Chondrocyte (in vitro differentiated cells): Measurements from ENCODE around the gene OR2D3. TPM values are rescaled to one million over a fixed set of nuclear protein-coding genes. Genes with fewer than 3 reads are reported as not detected.
"Not testable (repeated sequence)": the region's sequence is repeated elsewhere in the genome, so short reads cannot be mapped to it uniquely, and the experiment has no call there.

Experiments
- DNase-seq: peaks from one replicate; pipeline ENCODE4 v3.0.0; 2021; ENCODE audit warnings: mixed read lengths, low spot score
- H3K27ac Mint-ChIP-seq: one replicate; pipeline ENCODE4 v1.8.0; 2021; ENCODE audit warnings: mild to moderate bottlenecking, moderate library complexity, mixed read lengths; ENCODE audit not compliant: unreplicated experiment
- H3K27me3 Mint-ChIP-seq: 2 replicates; pipeline ENCODE4 v1.8.0; 2021; ENCODE audit warnings: low read depth, mixed read lengths
- H3K36me3 Mint-ChIP-seq: 2 replicates; pipeline ENCODE4 v1.8.0; 2021; ENCODE audit warnings: low read depth, mixed read lengths
- H3K4me1 Mint-ChIP-seq: 2 replicates; pipeline ENCODE4 v1.8.0; 2021; ENCODE audit warnings: low read depth, mild to moderate bottlenecking, mixed read lengths
- H3K4me3 Mint-ChIP-seq: one replicate; pipeline ENCODE4 v1.8.0; 2021; ENCODE audit warnings: mild to moderate bottlenecking, moderate library complexity, mixed read lengths; ENCODE audit not compliant: unreplicated experiment
- H3K9me3 Mint-ChIP-seq: 2 replicates; pipeline ENCODE4 v1.8.0; 2021; ENCODE audit warnings: low read depth, mixed read lengths
- CTCF ChIP-seq: fragments of 200-600 bp; sonication (generic); IDR thresholded peaks from 2 replicates; pipeline ENCODE4 v1.5.0; 2021; ENCODE audit warnings: antibody characterized with exemption, mild to moderate bottlenecking, moderate library complexity
- total RNA-seq: library from RNA; stranded (reverse); gene quantifications from 3 replicates; pipeline ENCODE4 v1.2.1, GENCODE V29; 2021

OR2D3 gene
- total RNA-seq, 1 donor from 2014 or later = not detected

GRCh38 chr11:6895010-6895409, 25.8 kb upstream of the OR2D3 start:
- Mint-ChIP-seq H3K27ac (no peak overlapping the region), H3K36me3 (no peaks in the 10 kb centered on the region), H3K9me3 (no peaks in the 10 kb centered on the region), H3K4me3 (no peak overlapping the region), H3K4me1 (no peaks in the 10 kb centered on the region), H3K27me3 (no peaks in the 10 kb centered on the region)
- no peak for TF ChIP-seq CTCF
- DNase-seq = no peak

- H3K9me3 Mint-ChIP-seq = no peaks in the 10 kb centered on the region
- no peaks in the 10 kb centered on the region for H3K36me3 Mint-ChIP-seq
- no peak for TF ChIP-seq CTCF
- no peaks in the 10 kb centered on the region for H3K4me1 Mint-ChIP-seq
- H3K27ac Mint-ChIP-seq = no peak overlapping the region
- DNase-seq = no peak
- H3K4me3 Mint-ChIP-seq = no peak overlapping the region
- H3K27me3 Mint-ChIP-seq = no peaks in the 10 kb centered on the region
Observed at GRCh38 chr11:6898911-6899310, 21.9 kb upstream of the OR2D3 start.

- Mint-ChIP-seq H3K4me1 (no peaks in the 10 kb centered on the region), H3K27me3 (no peaks in the 10 kb centered on the region), H3K4me3 (no peak overlapping the region), H3K36me3 (no peaks in the 10 kb centered on the region), H3K9me3 (no peaks in the 10 kb centered on the region), H3K27ac (no peak overlapping the region)
- peak; percentile 32 for TF ChIP-seq CTCF
- DNase-seq = no peak
Observed at GRCh38 chr11:6900327-6900999, 20.3 kb upstream of the OR2D3 start.

GRCh38 chr11:6904804-6905203, 16.0 kb upstream of the OR2D3 start:
- H3K9me3 Mint-ChIP-seq, H3K4me1 Mint-ChIP-seq, H3K36me3 Mint-ChIP-seq, H3K27ac Mint-ChIP-seq, DNase-seq, H3K4me3 Mint-ChIP-seq, H3K27me3 Mint-ChIP-seq: not testable (repeated sequence)

GRCh38 chr11:6911378-6911777, 9.4 kb upstream of the OR2D3 start:
- no peaks in the 10 kb centered on the region for H3K36me3 Mint-ChIP-seq
- H3K27me3 Mint-ChIP-seq = no peaks in the 10 kb centered on the region
- no peaks in the 10 kb centered on the region for H3K9me3 Mint-ChIP-seq
- TF ChIP-seq CTCF = no peak
- no peak for DNase-seq
- no peak overlapping the region for H3K4me3 Mint-ChIP-seq
- no peak overlapping the region for H3K27ac Mint-ChIP-seq
- no peaks in the 10 kb centered on the region for H3K4me1 Mint-ChIP-seq

- no peak for DNase-seq
- H3K27ac Mint-ChIP-seq = no peak overlapping the region
- H3K4me3 Mint-ChIP-seq = no peak overlapping the region
- no peaks in the 10 kb centered on the region for H3K4me1 Mint-ChIP-seq
- no peaks in the 10 kb centered on the region for H3K27me3 Mint-ChIP-seq
- no peak for TF ChIP-seq CTCF
- H3K9me3 Mint-ChIP-seq = no peaks in the 10 kb centered on the region
- H3K36me3 Mint-ChIP-seq = no peaks in the 10 kb centered on the region
Observed at GRCh38 chr11:6911948-6912347, 8.9 kb upstream of the OR2D3 start.
